GM23338 (cell line): ENCODE data around the gene WWOX. TPM values are rescaled to one million over a fixed set of nuclear protein-coding genes. Genes with fewer than 3 reads are reported as not detected.

Experiments used
- ATAC-seq: fragments of 200-7000 bp; cut with Tn5 transposase; 3 replicates; pipeline ENCODE4 v1.9.1; 2020
- DNase-seq: peaks from one replicate; pipeline ENCODE4 v3.0.0-alpha.2; 2015; ENCODE audit warnings: low spot score
- H2AFZ ChIP-seq: fragments of 200-600 bp; sonication (generic); 2 replicates; pipeline ENCODE4 v1.8.0; 2016; ENCODE audit warnings: antibody characterized with exemption, mild to moderate bottlenecking, moderate library complexity
- H3F3A ChIP-seq: fragments of 200-600 bp; sonication (generic); replicated peaks from 2 replicates; pipeline ENCODE4 v1.8.0; 2017; ENCODE audit warnings: antibody characterized with exemption, mixed run types, low read depth
- H3K27ac ChIP-seq: fragments of 200-600 bp; sonication (generic); 2 replicates; pipeline ENCODE4 v1.6.1; 2016; ENCODE audit warnings: low read depth
- H3K27me3 ChIP-seq: fragments of 200-600 bp; sonication (generic); 2 replicates; pipeline ENCODE4 v1.8.0; 2016; ENCODE audit warnings: mild to moderate bottlenecking, mixed run types, moderate library complexity; ENCODE audit not compliant: insufficient read depth
- H3K36me3 ChIP-seq: fragments of 200-600 bp; sonication (generic); 2 replicates; pipeline ENCODE4 v1.8.0; 2016; ENCODE audit warnings: mild to moderate bottlenecking; ENCODE audit not compliant: insufficient read depth
- H3K4me1 ChIP-seq: fragments of 200-600 bp; sonication (generic); 2 replicates; pipeline ENCODE4 v1.8.0; 2016; ENCODE audit warnings: mild to moderate bottlenecking, moderate library complexity; ENCODE audit not compliant: insufficient read depth
- H3K4me2 ChIP-seq: fragments of 200-600 bp; sonication (generic); 2 replicates; pipeline ENCODE4 v1.7.1; 2017; ENCODE audit warnings: mixed run types
- H3K4me3 ChIP-seq: fragments of 200-600 bp; sonication (generic); 2 replicates; pipeline ENCODE4 v1.6.1; 2016; ENCODE audit warnings: mixed run types
- H3K79me2 ChIP-seq: fragments of 200-600 bp; sonication (generic); replicated peaks from 2 replicates; pipeline ENCODE4 v1.8.0; 2017; ENCODE audit warnings: mild to moderate bottlenecking; ENCODE audit not compliant: insufficient read depth
- H3K9me2 ChIP-seq: fragments of 200-600 bp; sonication (generic); 2 replicates; pipeline ENCODE4 v1.8.0; 2017; ENCODE audit not compliant: insufficient read depth
- H4K20me1 ChIP-seq: fragments of 200-600 bp; sonication (generic); replicated peaks from 2 replicates; pipeline ENCODE4 v1.8.0; 2017; ENCODE audit warnings: mild to moderate bottlenecking; ENCODE audit not compliant: insufficient read depth
- H3K27ac Mint-ChIP-seq: 2 replicates; pipeline ENCODE4 v1.8.0; 2020; ENCODE audit warnings: inconsistent platforms, mild to moderate bottlenecking, moderate library complexity, mixed read lengths
- H3K27me3 Mint-ChIP-seq: 3 replicates; pipeline ENCODE4 v1.8.0; 2022; ENCODE audit warnings: low read depth, mild to moderate bottlenecking, moderate library complexity, mixed read lengths, inconsistent platforms; ENCODE audit not compliant: insufficient read depth, poor library complexity
- H3K36me3 Mint-ChIP-seq: 3 replicates; pipeline ENCODE4 v1.8.0; 2021; ENCODE audit warnings: low read depth, mild to moderate bottlenecking, inconsistent platforms, moderate library complexity, mixed read lengths
- H3K4me1 Mint-ChIP-seq: 3 replicates; pipeline ENCODE4 v1.8.0; 2020; ENCODE audit warnings: mild to moderate bottlenecking, inconsistent platforms, mixed read lengths
- H3K4me3 Mint-ChIP-seq: 3 replicates; pipeline ENCODE4 v1.8.0; 2021; ENCODE audit warnings: moderate library complexity, mild to moderate bottlenecking, inconsistent platforms, mixed read lengths
- H3K9me3 Mint-ChIP-seq: 3 replicates; pipeline ENCODE4 v1.8.0; 2020; ENCODE audit warnings: moderate library complexity, mild to moderate bottlenecking, inconsistent platforms, mixed read lengths
- CREB1 ChIP-seq: fragments of 250-450 bp; sonication (Bioruptor Pico); IDR thresholded peaks from 2 replicates; pipeline ENCODE4 v1.5.0; 2020; ENCODE audit warnings: low read depth, mild to moderate bottlenecking, moderate library complexity
- CTCF ChIP-seq, 2 experiments: fragments of 200-600 bp in 1 of 2; sonication (generic) in 1 of 2; conservative IDR thresholded peaks; 2 replicates each; pipeline versions ENCODE4 v1.5.1 to v1.6.1; 2016 to 2017; ENCODE audit warnings: antibody characterized with exemption in 2 of 2, low read depth in 2 of 2, mild to moderate bottlenecking in 2 of 2, moderate library complexity in 1 of 2
- ETS1 ChIP-seq: IDR thresholded peaks from 2 replicates; pipeline ENCODE4 v1.6.1; 2016; ENCODE audit warnings: antibody characterized with exemption
- EZH2 ChIP-seq: fragments of 200-600 bp; sonication (generic); IDR thresholded peaks from one replicate; pipeline ENCODE4 v1.8.0; 2017; ENCODE audit warnings: antibody characterized with exemption, mild to moderate bottlenecking, low read depth; ENCODE audit not compliant: unreplicated experiment
- EZH2phosphoT487 ChIP-seq: fragments of 200-600 bp; sonication (generic); IDR thresholded peaks from one replicate; pipeline ENCODE4 v1.8.1; 2018; ENCODE audit warnings: antibody characterized with exemption; ENCODE audit not compliant: unreplicated experiment
- JUNB ChIP-seq: IDR thresholded peaks from one replicate; pipeline ENCODE4 v1.6.1; 2016; ENCODE audit warnings: antibody characterized with exemption; ENCODE audit not compliant: unreplicated experiment
- NANOG ChIP-seq: IDR thresholded peaks from 2 replicates; pipeline ENCODE4 v1.6.1; 2016; ENCODE audit warnings: antibody characterized with exemption, borderline replicate concordance
- POLR2AphosphoS5 ChIP-seq: IDR thresholded peaks from 2 replicates; pipeline ENCODE4 v1.6.1; 2016; ENCODE audit warnings: antibody characterized with exemption, low read depth
- REST ChIP-seq: IDR thresholded peaks from one replicate; pipeline ENCODE4 v1.6.1; 2018; ENCODE audit warnings: antibody characterized with exemption; ENCODE audit not compliant: unreplicated experiment
- STAT1 ChIP-seq: IDR thresholded peaks from one replicate; pipeline ENCODE4 v1.6.1; 2016; ENCODE audit warnings: antibody characterized with exemption; ENCODE audit not compliant: unreplicated experiment
- ZNF114 ChIP-seq: fragments of 250-450 bp; sonication (Bioruptor Pico); IDR thresholded peaks from 2 replicates; pipeline ENCODE4 v1.5.0; 2020; ENCODE audit warnings: mild to moderate bottlenecking, moderate library complexity
- ZNF331 ChIP-seq: fragments of 250-450 bp; sonication (Bioruptor Pico); IDR thresholded peaks from 2 replicates; pipeline ENCODE4 v1.5.0; 2020; ENCODE audit warnings: low read depth, mild to moderate bottlenecking, moderate library complexity
- ZNF462 ChIP-seq: fragments of 250-450 bp; sonication (Bioruptor Pico); IDR thresholded peaks from 2 replicates; pipeline ENCODE4 v1.5.0; 2020; ENCODE audit warnings: mild to moderate bottlenecking, moderate library complexity
- polyA plus RNA-seq: library from polyadenylated mRNA; unstranded; fragments of >200 nt; fragmentation: Nextera tagmentation; extraction: Ambion mirVana; gene quantifications from 2 replicates; pipeline ENCODE4 v1.2.1, GENCODE V29; 2016
- total RNA-seq: library from RNA; depleted of rRNA; stranded (reverse); fragments of >200 nt; shearing (Covaris generic); gene quantifications from 2 replicates; pipeline ENCODE4 v1.2.3, GENCODE V29; 2014

Gene WWOX
- total and polyA plus RNA-seq, 2 experiments from 2014 or later: 10.0 to 19.3 TPM

- no peaks in the 10 kb centered on the region for H3K36me3 Mint-ChIP-seq
- Histone ChIP-seq H4K20me1 (no peaks in the 10 kb centered on the region), H3K79me2 (no peaks in the 10 kb centered on the region), H3K36me3 (no peaks in the 10 kb centered on the region), H3K4me3 (no peak overlapping the region), H3K27me3 (no peaks in the 10 kb centered on the region), H3K9me2 (no peaks in the 10 kb centered on the region), H3F3A (no peaks in the 10 kb centered on the region), H3K27ac (no peak overlapping the region), H3K4me2 (no peak overlapping the region), H2AFZ (no peak overlapping the region), H3K4me1 (no peaks in the 10 kb centered on the region)
- ATAC-seq (no peak), DNase-seq (no peak)
- no peaks in the 10 kb centered on the region for H3K27me3 Mint-ChIP-seq
- H3K4me3 Mint-ChIP-seq: no peak overlapping the region
- peaks cover 3% of the 10 kb centered on the region; the same call in 1 of the 3 replicates for H3K4me1 Mint-ChIP-seq
- H3K9me3 Mint-ChIP-seq: no peaks in the 10 kb centered on the region
- H3K27ac Mint-ChIP-seq: no peak overlapping the region
- TF ChIP-seq ETS1 (no peak), EZH2 (no peak), ZNF114 (no peak), EZH2phosphoT487 (no peak), ZNF462 (no peak), REST (no peak), NANOG (no peak), STAT1 (no peak), ZNF331 (CRISPR knock-in tag) (no peak), CREB1 (CRISPR knock-in tag) (no peak), POLR2AphosphoS5 (no peak), JUNB (no peak), CTCF (conservative IDR thresholded peaks at IDR 0.05; ENCODE audit: low read depth in 2 of 2) (no peak)
Observed at GRCh38 chr16:78684030-78684611, 584.7 kb downstream of the WWOX start.
